ENCODE data around the gene CDK14. TPM values are rescaled to one million over a fixed set of nuclear protein-coding genes. Genes with fewer than 3 reads are reported as not detected.

The CDK14 gene
- total RNA-seq, 2 experiments from 2014 or later: not detected

DNA sequence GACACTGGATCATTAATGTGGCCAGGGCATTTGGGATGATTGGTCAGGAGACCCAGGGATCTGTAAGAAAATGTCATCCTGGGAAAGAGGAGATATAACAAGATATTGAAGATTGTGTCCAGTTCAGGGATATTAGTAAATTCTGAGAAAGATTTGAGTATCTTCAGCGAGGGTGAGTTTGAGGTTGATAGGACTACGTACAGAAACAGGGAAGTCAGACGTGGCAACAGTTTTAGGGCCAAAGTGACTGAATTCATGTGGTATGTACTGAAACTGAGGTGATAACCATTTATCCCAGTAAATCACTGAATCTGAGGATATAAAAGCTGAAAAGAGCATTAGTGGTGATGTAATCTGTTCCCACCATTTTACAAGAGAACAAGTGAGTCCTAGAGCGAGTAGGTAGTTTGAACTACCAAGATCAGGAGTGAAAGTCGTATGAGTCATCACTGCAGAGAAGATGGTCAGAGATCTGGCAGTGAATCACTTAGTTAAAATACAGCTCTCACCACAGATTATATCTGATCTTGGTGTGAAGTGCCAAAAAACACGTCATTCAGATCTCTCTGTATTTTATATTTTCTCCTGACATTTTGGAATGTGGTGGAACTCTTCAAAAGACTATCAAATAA is 220.5 kb downstream of the CDK14 start:
- no peak overlapping the region for H3K27ac Mint-ChIP-seq
- POLR2A ChIA-PET: no interaction called here
- H3K4me3 Mint-ChIP-seq: no peak overlapping the region
- peaks cover 3% of the 10 kb centered on the region for H3K4me1 Mint-ChIP-seq
- no peak for DNase-seq
- H3K36me3 Mint-ChIP-seq (ENCODE audit: low read depth): no peaks in the 10 kb centered on the region
- CTCF ChIA-PET: no interaction called here
- H3K27me3 Mint-ChIP-seq: no peaks in the 10 kb centered on the region
- H3K9me3 Mint-ChIP-seq: peaks cover 3% of the 10 kb centered on the region

DNA sequence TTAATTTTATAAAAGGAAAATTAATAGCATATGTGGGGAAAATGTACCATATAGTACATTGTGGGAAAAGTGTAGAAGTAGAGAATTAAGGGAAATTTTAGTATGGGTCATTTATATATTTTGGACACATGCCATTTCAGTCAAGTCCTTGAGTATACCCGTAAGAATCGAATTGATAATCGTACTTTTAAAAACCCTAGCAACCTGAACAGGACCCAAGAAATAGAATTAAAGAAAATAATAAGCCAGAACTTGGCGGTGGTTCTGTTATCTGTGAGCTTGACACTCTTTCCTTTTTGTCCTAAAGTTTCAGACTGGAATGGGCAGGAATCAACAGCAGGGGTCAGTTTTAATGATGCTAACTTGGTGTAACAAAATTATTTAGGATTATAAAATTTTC is 221.0 kb downstream of the CDK14 start:
- no peak for DNase-seq
- Mint-ChIP-seq H3K27me3 (no peaks in the 10 kb centered on the region), H3K4me1 (peaks cover 3% of the 10 kb centered on the region), H3K4me3 (no peak overlapping the region), H3K27ac (no peak overlapping the region), H3K9me3 (peaks cover 3% of the 10 kb centered on the region), H3K36me3 (ENCODE audit: low read depth) (no peaks in the 10 kb centered on the region)
- ChIA-PET POLR2A (no interaction called here), CTCF (no interaction called here)

DNA sequence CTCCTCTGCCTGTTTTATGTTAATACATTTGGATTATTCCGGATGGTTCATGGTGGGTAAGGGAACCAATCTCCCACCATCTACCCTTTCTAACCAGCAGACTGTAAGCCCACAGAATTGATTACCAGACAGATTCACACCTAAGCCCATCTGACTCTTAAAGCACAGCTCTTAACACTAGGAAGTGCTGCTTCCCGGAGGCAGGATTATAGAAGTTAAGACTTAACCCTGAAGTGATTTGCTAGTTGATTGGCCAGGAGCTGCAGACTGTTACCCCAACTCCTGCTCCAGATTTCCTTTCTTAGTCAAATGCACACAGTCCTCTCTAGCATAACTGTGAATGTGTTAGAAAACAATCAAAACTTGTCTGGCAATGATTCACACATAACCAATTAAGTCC is 221.7 kb downstream of the CDK14 start:
- Mint-ChIP-seq H3K27ac (no peak overlapping the region), H3K9me3 (peaks cover 3% of the 10 kb centered on the region), H3K4me3 (no peak overlapping the region), H3K4me1 (peaks cover 3% of the 10 kb centered on the region), H3K27me3 (no peaks in the 10 kb centered on the region), H3K36me3 (ENCODE audit: low read depth) (no peaks in the 10 kb centered on the region)
- ChIA-PET POLR2A (no interaction called here), CTCF (no interaction called here)
- no peak for DNase-seq

DNA sequence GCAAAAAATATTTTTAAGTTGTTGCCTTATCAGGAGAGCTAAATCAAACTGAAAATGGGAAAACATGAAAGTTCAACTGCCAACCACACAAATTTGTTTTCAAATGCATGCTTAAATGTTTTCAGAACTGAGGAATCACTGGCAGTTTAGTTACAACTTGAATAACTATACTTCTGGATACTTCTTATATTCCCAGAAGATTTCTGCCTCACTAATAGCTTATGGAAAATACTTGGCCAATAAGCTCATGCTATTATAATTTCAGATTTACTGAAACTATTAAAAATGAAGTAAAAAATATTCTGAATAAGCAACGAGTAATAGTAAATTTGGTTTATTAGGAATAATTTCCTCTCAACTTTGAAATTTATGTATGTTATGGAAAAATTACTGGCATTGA is 222.2 kb downstream of the CDK14 start:
- no peak for DNase-seq
- Mint-ChIP-seq H3K27ac (no peak overlapping the region), H3K9me3 (peaks cover 3% of the 10 kb centered on the region), H3K4me1 (peaks cover 3% of the 10 kb centered on the region), H3K36me3 (ENCODE audit: low read depth) (no peaks in the 10 kb centered on the region), H3K4me3 (no peak overlapping the region), H3K27me3 (no peaks in the 10 kb centered on the region)
- ChIA-PET CTCF (no interaction called here), POLR2A (interaction anchor here (0.6 kb wide), 1 partner anchor 212 kb away, joined by 3 read pairs; no protein-coding TSS in a partner anchor)

DNA sequence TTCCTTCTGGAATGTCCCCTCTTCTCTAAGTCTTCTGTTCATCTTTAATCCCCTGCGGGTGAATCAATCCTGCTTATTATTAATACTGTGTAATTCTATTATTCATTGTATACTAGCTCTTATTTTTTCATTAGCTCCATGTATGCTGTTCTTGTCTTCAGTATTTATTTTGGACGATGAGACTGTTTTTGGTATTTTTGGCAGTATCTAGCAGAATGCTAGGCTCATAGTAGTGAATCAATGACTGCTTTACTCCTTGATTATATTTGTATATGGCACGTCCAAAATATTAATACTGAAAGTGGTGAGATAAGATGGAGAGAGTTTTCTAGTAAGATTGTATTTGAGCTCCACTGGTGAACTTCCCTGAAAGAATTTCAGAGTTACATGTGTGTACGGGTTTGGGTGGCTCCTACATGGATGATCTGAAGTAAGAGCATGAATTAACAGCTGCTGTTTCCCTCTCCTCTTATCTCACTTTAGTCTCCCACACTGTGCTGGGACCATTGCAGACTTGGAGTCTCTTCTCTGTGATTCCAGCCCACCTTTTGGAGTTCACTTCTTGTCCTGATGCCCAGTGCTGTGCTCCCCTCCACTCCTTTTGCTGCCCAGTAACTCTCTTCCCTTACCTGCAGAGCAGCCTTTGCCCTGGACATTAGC is 226.0 kb downstream of the CDK14 start:
- Mint-ChIP-seq H3K4me3 (no peak overlapping the region), H3K9me3 (no peaks in the 10 kb centered on the region), H3K27me3 (no peaks in the 10 kb centered on the region), H3K27ac (no peak overlapping the region), H3K4me1 (no peaks in the 10 kb centered on the region), H3K36me3 (ENCODE audit: low read depth) (no peaks in the 10 kb centered on the region)
- ChIA-PET CTCF (interaction anchor here (0.6 kb wide), 1 partner anchor 547 kb away, joined by 3 read pairs; no protein-coding TSS in a partner anchor), POLR2A (no interaction called here)
- DNase-seq: no peak

DNA sequence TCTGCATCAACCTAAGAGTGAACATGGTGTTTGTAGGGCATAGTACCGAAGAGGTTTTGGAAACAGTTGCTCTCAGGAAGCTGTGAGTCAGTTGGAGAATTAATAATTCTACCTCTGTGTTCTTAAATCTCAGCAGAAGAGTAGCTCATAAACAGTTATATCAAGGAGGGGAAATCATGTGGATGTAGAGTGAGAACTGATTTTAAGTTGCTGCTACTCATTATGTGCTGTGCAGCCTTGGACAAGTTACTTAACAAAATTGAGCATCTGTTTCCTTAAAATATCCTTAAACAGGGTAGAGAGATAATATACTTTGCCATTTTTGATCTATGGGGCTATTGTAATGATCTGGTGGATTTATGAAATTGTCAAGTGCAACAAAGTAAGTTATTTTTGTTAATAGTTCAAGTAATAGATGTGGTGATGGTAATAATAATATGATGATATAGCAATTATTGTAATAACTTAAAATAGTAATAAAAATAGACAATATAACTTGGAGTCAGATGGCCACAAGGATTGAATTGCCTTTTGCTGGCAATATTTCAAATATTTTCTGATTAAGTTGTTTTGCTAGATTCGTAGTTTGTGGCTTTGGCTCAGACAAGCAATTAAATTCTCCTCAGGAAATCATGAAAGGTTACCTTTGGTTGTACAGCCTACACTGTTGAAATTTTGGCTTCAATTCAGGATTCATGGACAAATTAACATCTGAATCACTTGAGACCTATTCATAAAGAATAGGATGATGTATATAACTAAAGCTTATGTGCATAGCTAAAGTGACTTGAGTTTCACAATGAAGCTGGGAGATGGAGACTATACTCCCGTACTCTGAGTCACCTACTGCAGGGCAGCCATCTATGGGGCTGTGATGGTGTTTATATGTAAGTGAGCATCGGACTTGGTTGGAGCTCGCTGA is 228.5 kb downstream of the CDK14 start:
- no peak for DNase-seq
- Mint-ChIP-seq H3K36me3 (ENCODE audit: low read depth) (no peaks in the 10 kb centered on the region), H3K4me3 (no peak overlapping the region), H3K27me3 (no peaks in the 10 kb centered on the region), H3K9me3 (peaks cover 5% of the 10 kb centered on the region), H3K27ac (no peak overlapping the region), H3K4me1 (no peaks in the 10 kb centered on the region)
- POLR2A ChIA-PET: no interaction called here
- CTCF ChIA-PET: no interaction called here

DNA sequence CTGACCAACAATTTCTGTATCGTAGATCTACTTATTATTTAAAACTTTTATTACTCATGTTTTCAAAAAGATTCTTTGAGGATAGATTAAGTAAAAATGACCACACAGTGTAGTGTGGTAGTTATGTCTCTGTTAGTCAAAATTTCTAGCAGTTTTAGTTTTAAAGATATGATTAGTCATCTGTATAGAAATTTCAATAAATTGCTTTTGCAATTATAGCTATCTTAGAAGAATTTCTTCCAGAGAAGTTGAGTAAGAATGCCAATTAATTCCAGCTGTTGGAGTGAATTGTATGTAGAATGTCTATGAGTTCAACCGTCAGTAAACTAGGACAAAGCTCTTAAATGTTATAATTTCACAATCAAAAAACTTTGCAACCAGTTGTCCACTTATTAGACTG is 229.7 kb downstream of the CDK14 start:
- POLR2A ChIA-PET: no interaction called here
- DNase-seq: no peak
- CTCF ChIA-PET: no interaction called here
- peaks cover 5% of the 10 kb centered on the region for H3K9me3 Mint-ChIP-seq
- no peak overlapping the region for H3K27ac Mint-ChIP-seq
- no peaks in the 10 kb centered on the region for H3K27me3 Mint-ChIP-seq
- H3K36me3 Mint-ChIP-seq (ENCODE audit: low read depth): no peaks in the 10 kb centered on the region
- H3K4me3 Mint-ChIP-seq: no peak overlapping the region
- H3K4me1 Mint-ChIP-seq: no peaks in the 10 kb centered on the region

DNA sequence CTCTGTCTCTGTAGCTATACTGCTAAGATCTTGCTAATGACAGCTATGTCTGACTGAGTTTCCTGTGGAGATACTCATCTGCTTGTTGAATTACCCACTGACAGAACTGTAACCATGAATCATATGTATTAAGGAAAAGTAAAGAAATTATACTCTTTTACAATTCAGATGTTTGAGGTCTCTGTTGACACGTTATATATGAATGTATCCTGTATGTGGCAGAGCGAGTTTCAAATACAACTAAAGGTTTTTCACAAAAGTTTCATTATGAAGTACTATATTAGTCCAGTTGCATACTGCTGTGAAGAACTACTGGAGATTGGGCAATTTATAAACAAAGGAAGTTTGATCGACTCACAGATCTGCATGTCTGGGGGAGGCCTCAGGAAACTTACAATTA is 232.5 kb downstream of the CDK14 start:
- Mint-ChIP-seq H3K27ac (no peak overlapping the region), H3K9me3 (peaks cover 5% of the 10 kb centered on the region), H3K4me1 (no peaks in the 10 kb centered on the region), H3K36me3 (ENCODE audit: low read depth) (no peaks in the 10 kb centered on the region), H3K4me3 (no peak overlapping the region), H3K27me3 (no peaks in the 10 kb centered on the region)
- POLR2A ChIA-PET: no interaction called here
- CTCF ChIA-PET: no interaction called here
- DNase-seq: no peak

DNA sequence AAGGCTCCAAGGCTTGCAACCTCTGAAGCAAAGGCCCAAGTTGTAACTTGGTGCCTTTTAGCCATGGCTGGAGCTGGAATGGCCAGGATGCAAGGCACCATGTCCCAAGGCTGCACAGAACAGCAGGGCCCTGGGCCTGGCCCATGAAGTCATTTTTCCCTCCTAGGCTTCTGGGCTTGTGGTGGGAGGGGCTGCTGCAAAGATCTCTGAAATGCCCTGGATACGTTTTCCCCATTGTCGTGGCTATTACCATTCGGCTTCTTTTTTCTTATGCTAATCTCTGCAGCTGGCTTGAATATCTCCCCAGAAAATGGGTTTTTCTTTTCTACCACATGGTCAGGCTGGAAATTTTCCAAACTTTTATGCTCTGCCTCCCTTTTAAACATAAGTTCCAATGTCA is 234.2 kb downstream of the CDK14 start:
- DNase-seq: no peak
- no peaks in the 10 kb centered on the region for H3K36me3 Mint-ChIP-seq (ENCODE audit: low read depth)
- H3K27me3 Mint-ChIP-seq: no peaks in the 10 kb centered on the region
- no peak overlapping the region for H3K4me3 Mint-ChIP-seq
- ChIA-PET CTCF (no interaction called here), POLR2A (no interaction called here)
- H3K27ac Mint-ChIP-seq: no peak overlapping the region
- no peaks in the 10 kb centered on the region for H3K4me1 Mint-ChIP-seq
- peaks cover 5% of the 10 kb centered on the region for H3K9me3 Mint-ChIP-seq

DNA sequence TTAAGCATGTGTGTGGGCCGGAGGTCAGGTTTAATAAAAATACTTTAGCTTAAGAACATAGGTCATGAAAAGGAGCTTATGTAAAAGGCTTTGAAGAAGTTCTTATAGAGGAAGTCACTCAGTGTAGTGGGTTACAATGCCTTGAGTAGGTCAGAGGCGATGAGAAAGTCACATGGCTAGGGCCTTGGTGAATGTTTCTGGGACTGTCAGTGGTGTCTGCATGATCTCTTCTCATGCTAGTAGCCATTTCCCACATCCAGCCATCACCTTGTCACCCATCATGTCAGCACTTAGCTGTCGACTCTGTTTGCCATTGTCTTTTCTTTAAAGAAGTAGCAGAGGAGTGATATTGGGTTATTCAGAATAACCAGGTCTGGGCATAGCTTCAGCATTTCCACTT is 236.6 kb downstream of the CDK14 start:
- peaks cover 8% of the 10 kb centered on the region for H3K9me3 Mint-ChIP-seq
- no peak overlapping the region for H3K27ac Mint-ChIP-seq
- ChIA-PET CTCF (no interaction called here), POLR2A (no interaction called here)
- no peak overlapping the region for H3K4me3 Mint-ChIP-seq
- H3K4me1 Mint-ChIP-seq: no peaks in the 10 kb centered on the region
- no peak for DNase-seq
- H3K27me3 Mint-ChIP-seq: no peaks in the 10 kb centered on the region
- no peaks in the 10 kb centered on the region for H3K36me3 Mint-ChIP-seq (ENCODE audit: low read depth)

DNA sequence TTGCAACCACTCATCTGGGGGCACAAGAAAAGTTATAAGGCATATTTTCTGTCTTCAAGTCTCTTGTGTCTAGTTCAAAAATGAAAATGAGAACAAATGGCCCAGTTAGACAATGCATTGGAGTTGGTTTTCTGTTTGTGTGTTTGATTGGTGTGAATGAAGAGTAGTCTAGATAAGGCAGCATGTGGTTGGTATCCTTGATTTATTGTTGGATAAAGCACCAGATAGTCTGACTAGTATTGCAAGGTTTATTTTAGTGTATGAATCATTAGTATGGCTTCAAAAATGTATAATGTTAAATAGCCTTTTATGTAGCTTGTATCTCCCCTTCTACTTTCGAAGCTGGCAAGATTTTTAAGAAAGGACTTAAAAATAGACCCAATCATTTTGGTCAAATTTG is 237.3 kb downstream of the CDK14 start:
- Mint-ChIP-seq H3K36me3 (ENCODE audit: low read depth) (no peaks in the 10 kb centered on the region), H3K4me1 (no peaks in the 10 kb centered on the region), H3K9me3 (peaks cover 10% of the 10 kb centered on the region), H3K27ac (no peak overlapping the region), H3K4me3 (no peak overlapping the region), H3K27me3 (no peaks in the 10 kb centered on the region)
- CTCF ChIA-PET: no interaction called here
- POLR2A ChIA-PET: no interaction called here
- DNase-seq: no peak

DNA sequence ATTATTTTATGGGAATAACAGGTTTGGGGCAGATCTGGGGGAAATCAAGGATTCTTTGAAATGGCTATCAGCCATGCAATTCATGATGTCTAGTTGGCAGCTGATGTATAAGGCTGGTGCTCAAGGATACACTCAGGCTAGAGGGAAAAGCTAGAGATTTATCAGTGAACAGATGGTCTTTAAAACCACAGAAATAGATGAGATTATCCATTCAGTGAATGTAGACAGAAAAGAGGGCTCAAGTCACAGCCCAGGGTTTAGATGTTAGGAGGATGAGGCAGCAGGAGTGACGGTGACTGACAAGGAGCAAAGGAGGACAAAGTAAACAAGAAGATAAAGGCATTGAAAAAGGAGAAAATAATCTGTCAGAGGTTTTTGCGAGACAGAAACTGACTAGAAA is 238.7 kb downstream of the CDK14 start:
- DNase-seq: no peak
- Mint-ChIP-seq H3K4me3 (no peak overlapping the region), H3K27ac (no peak overlapping the region), H3K9me3 (peaks cover 12% of the 10 kb centered on the region), H3K4me1 (no peaks in the 10 kb centered on the region), H3K36me3 (ENCODE audit: low read depth) (no peaks in the 10 kb centered on the region), H3K27me3 (no peaks in the 10 kb centered on the region)
- ChIA-PET POLR2A (no interaction called here), CTCF (no interaction called here)

DNA sequence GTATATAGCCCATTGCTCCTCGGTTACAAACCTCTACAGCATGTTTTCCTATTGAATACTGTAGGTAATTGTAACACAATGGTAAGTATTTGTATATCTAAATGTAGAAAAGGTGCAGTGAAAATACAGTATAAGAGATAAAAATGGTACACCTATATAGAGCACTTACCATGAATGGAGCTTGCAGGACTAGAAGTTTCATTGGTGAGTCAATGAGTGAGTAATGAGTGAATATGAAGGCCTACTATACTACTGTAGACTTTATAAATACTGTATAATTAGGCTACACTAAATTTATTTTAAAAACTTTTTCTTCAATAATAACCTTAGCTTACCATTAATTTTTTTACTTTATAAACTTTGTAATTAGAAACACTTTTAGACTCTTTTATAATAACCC is 239.7 kb downstream of the CDK14 start:
- no peaks in the 10 kb centered on the region for H3K4me1 Mint-ChIP-seq
- POLR2A ChIA-PET: no interaction called here
- no peak for DNase-seq
- H3K9me3 Mint-ChIP-seq: peaks cover 12% of the 10 kb centered on the region
- H3K36me3 Mint-ChIP-seq (ENCODE audit: low read depth): no peaks in the 10 kb centered on the region
- H3K27ac Mint-ChIP-seq: no peak overlapping the region
- no peaks in the 10 kb centered on the region for H3K27me3 Mint-ChIP-seq
- H3K4me3 Mint-ChIP-seq: no peak overlapping the region
- CTCF ChIA-PET: no interaction called here

All from activated CD4-positive, alpha-beta T cell treated with anti-CD3 and anti-CD28 coated beads, Interleukin-2, amount 10 ng/mL, durations not matched to agents 7 days and 5 days (primary cell).